GM21381 (cell line): ENCODE measurements around the gene STK4.

Experiments used
- ATAC-seq: cut with Tn5 transposase; IDR thresholded peaks from one replicate; pipeline ENCODE4 v1.9.1; 2021; ENCODE audit warnings: mild to moderate bottlenecking, moderate library complexity; ENCODE audit not compliant: unreplicated experiment

The STK4 gene

GRCh38 chr20:45109634-45110033, 143.3 kb downstream of the STK4 start:
- ATAC-seq = no peak

- no peak for ATAC-seq
These were observed 144.0 kb downstream of the STK4 start for GRCh38 chr20:45110301-45110700.

DNA sequence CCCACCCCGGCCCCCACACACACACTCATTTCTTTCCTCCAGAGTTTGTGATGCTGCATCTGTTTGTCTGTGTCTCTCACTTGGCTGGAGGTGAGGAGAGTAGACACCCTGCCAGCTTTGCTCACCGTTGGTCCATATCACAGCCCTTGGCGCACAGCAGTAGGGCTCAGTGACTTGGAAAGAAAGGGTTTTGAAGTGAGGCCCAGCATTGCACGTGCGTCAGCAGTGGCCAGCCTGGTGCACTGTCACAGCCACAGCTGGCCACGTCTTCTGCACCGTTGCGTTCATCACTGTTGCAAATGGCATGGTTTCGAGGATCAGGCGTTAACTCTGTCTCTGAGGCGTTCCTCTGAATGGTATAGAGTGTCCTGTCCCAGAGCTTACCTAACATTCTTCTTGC, 145.0 kb downstream of the STK4 start:
- no peak for ATAC-seq

DNA sequence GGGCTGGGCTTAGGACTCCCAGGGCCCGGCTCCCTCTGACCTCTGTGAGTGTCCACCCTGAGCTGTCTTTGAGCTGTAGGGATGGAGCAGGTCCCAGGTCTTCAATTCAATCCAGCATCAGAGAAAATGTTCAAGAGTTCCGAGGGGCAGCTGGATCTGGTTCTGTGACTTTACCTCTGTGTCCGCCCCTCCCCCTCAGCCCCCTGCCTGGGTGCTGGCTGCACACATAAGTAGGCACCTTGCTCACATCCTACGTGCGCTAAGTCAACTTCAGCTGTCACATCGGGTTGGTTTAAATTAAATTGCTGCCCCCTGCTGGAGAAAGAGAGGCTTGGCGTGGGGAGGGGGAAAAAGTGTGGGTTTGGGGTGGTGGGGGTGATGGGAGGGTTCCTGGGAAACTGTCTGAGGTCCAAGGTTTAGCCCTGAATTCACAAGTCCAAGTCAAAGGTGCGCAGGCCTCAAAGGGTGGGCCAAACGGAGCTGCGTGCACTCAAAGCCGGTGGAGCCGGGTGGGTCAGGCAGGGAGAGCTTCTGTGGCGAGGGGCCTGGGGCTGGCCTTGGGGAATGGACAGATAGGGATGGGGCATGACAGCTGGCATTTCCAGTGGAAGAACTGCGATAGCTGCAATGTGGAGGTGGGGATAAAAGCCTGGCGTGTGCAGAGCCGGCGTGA, 145.6 kb downstream of the STK4 start:
- no peak for ATAC-seq

GRCh38 chr20:45112754-45113153, 146.4 kb downstream of the STK4 start:
- no peak for ATAC-seq

DNA sequence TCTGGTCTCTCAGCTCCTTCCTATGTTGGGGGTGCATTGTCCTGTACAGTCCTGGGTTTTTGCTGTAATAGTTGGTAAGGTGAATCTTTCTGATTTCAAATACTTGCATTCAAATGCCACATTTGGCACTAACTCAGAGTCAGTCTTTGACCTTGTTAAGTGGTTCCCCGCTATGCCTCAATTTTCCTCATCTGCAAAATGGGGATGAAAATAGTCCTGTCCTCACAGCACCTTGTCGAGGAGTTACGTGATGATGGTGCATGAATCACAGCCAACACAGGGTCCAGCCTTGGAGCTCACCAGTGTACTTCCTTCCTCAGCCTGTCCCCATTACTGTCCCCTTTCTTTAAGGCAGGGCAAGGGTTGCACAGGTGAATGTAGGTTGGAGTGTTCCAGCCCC, 147.6 kb downstream of the STK4 start:
- ATAC-seq = no peak

- no peak for ATAC-seq
These were observed 148.4 kb downstream of the STK4 start, which contains the start of gene WFDC5 for GRCh38 chr20:45114465-45115385. Gene WFDC5 (minus strand): TSS chr20:45115174. CDS start chr20:45115083, 91 bp downstream.

DNA sequence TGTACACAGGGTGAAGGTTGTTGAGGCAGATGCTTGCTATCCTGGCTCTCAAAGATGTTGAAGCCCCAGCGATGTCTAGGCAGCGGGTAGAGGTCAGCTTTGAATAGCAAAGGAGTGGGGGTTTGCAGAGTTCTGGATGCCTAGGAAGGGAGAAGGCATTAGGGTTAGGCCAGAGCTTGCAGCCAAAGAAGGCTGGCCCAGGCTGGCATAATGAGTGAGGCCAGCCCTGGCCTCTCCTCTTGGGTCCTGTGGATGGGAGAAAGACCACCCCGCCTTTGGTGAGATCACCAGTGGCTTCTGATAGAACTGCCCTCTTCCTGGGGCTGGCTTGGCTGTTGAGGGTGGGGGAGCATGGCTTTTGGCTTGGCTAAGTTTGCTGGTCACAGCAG, 149.1 kb downstream of the STK4 start:
- ATAC-seq = no peak

- no peak for ATAC-seq
These were observed 149.5 kb downstream of the STK4 start for GRCh38 chr20:45115829-45116228.

GRCh38 chr20:45117581-45117980, 151.3 kb downstream of the STK4 start:
- no peak for ATAC-seq

GRCh38 chr20:45118028-45118427, 151.7 kb downstream of the STK4 start:
- ATAC-seq = no peak

GRCh38 chr20:45119556-45120266, 153.4 kb downstream of the STK4 start:
- ATAC-seq = no peak

- no peak for ATAC-seq
These were observed 155.1 kb downstream of the STK4 start for GRCh38 chr20:45121388-45121787.

DNA sequence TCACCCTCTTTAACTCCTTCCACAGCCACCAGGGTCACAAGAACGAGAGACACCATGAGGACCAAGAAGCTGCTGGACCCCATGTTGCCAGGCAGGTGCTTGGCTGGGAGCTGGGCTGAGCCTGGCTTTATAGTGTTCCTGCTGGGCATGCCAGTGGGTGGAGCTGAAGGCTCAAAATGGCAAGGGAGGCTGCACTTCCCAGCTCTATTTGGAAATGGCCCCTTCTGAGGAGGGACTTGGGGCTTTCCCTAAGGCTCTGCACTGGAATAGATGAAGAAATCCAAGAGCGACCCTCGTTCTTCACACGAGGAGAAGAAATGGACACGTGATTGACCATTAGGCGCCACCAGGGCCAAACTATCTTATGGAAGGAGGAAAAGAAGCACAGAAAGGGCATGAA, 158.1 kb downstream of the STK4 start, which contains the start of gene WFDC12:
Gene WFDC12 (minus strand): TSS at position 101 of the 400 bp plus-strand sequence. CDS start 18 bp downstream, at position 83.
- no peak for ATAC-seq

DNA sequence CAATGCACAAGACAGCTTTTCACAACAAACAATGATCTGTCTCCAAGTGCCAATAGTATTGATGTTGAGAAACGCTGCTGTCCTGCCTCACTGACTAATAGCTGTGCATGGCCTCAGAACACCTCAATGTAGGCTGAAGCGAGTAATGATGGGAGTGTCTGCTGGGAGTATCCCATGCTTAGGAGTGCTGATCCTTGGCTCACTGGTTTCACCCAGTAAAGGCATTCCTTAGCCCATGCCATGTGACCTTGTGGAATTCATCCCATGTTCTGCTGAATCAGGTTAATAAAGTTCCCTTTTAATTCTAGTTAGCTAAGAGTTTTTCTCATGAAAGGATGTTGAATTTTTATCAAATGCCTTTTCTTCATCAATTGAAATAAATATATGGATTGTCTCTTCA, 161.8 kb downstream of the STK4 start:
- ATAC-seq = no peak
